Astrocyte (in vitro differentiated cells and primary cell): ENCODE measurements around the gene RCC2. TPM values are rescaled to one million over a fixed set of nuclear protein-coding genes. Genes with fewer than 3 reads are reported as not detected.
A peak's percentile ranks its signal among the peaks of the same experiment; 100 is the strongest.

Experiments
- DNase-seq: peaks from one replicate; pipeline ENCODE4 v3.0.0-alpha.2; 2010; ENCODE audit warnings: low read depth
- FAIRE-seq: peaks from 2 replicates; lab custom pipeline; 2011; peaks lifted over from hg19 to GRCh38; lab: Jason Lieb, UNC
- H2AFZ ChIP-seq: 2 replicates; pipeline ENCODE4 v1.6.0; 2012; ENCODE audit warnings: low read depth, low read length, inconsistent platforms
- H3K27ac ChIP-seq: 2 replicates; pipeline ENCODE4 v1.5.1; 2011; ENCODE audit warnings: low read depth, low read length, inconsistent platforms
- H3K27me3 ChIP-seq: 2 replicates; pipeline ENCODE4 v1.6.0; 2011; ENCODE audit warnings: low read length, inconsistent platforms; ENCODE audit not compliant: insufficient read depth
- H3K36me3 ChIP-seq: 2 replicates; pipeline ENCODE4 v1.5.1; 2011; ENCODE audit warnings: low read length, inconsistent platforms; ENCODE audit not compliant: insufficient read depth
- H3K4me1 ChIP-seq: 2 replicates; pipeline ENCODE4 v1.5.1; 2011; ENCODE audit warnings: low read length, inconsistent platforms; ENCODE audit not compliant: insufficient read depth
- H3K4me2 ChIP-seq: 2 replicates; pipeline ENCODE4 v1.6.0; 2012; ENCODE audit warnings: low read length, inconsistent platforms
- H3K4me3 ChIP-seq: 2 replicates; pipeline ENCODE4 v1.5.1; 2011; ENCODE audit warnings: low read depth, mild to moderate bottlenecking, low read length, inconsistent platforms; ENCODE audit not compliant: insufficient read depth
- H3K79me2 ChIP-seq: 2 replicates; pipeline ENCODE4 v1.6.0; 2012; ENCODE audit warnings: mild to moderate bottlenecking, low read length, inconsistent platforms; ENCODE audit not compliant: insufficient read depth
- H3K9ac ChIP-seq: 2 replicates; pipeline ENCODE4 v1.6.0; 2012; ENCODE audit warnings: mild to moderate bottlenecking, low read length, inconsistent platforms
- H3K9me3 ChIP-seq: 2 replicates; pipeline ENCODE4 v1.5.1; 2012; ENCODE audit warnings: low read depth, mild to moderate bottlenecking, low read length, inconsistent platforms; ENCODE audit not compliant: insufficient read depth
- H4K20me1 ChIP-seq: 2 replicates; pipeline ENCODE4 v1.6.0; 2012; ENCODE audit warnings: low read length, inconsistent platforms; ENCODE audit not compliant: insufficient read depth
- H3K27ac Mint-ChIP-seq: one replicate; pipeline ENCODE4 v1.8.0; 2021; ENCODE audit warnings: mild to moderate bottlenecking, mixed read lengths; ENCODE audit not compliant: unreplicated experiment
- H3K27me3 Mint-ChIP-seq: one replicate; pipeline ENCODE4 v1.8.0; 2021; ENCODE audit warnings: low read depth, mixed read lengths; ENCODE audit not compliant: unreplicated experiment
- H3K36me3 Mint-ChIP-seq: one replicate; pipeline ENCODE4 v1.8.0; 2021; ENCODE audit warnings: low read depth, mixed read lengths; ENCODE audit not compliant: unreplicated experiment
- H3K4me1 Mint-ChIP-seq: one replicate; pipeline ENCODE4 v1.8.0; 2021; ENCODE audit warnings: low read depth, mixed read lengths; ENCODE audit not compliant: unreplicated experiment
- H3K4me3 Mint-ChIP-seq: one replicate; pipeline ENCODE4 v1.8.0; 2021; ENCODE audit warnings: mild to moderate bottlenecking, moderate library complexity, mixed read lengths; ENCODE audit not compliant: unreplicated experiment
- H3K9me3 Mint-ChIP-seq: one replicate; pipeline ENCODE4 v1.8.0; 2021; ENCODE audit warnings: mild to moderate bottlenecking, mixed read lengths; ENCODE audit not compliant: unreplicated experiment
- CTCF ChIP-seq: IDR thresholded peaks from 2 replicates; pipeline ENCODE4 v1.5.1; 2011; ENCODE audit warnings: low read depth, mild to moderate bottlenecking, inconsistent platforms, low read length, moderate library complexity; ENCODE audit not compliant: insufficient read depth
- EZH2 ChIP-seq: IDR thresholded peaks from 2 replicates; pipeline ENCODE4 v1.6.1; 2012; ENCODE audit warnings: mild to moderate bottlenecking, low read length, inconsistent platforms; ENCODE audit not compliant: insufficient read depth
- total RNA-seq: library from RNA; stranded (reverse); gene quantifications from 2 replicates; pipeline ENCODE4 v1.2.1, GENCODE V29; 2021

RCC2 gene
- total RNA-seq, 1 donor from 2014 or later = 103 TPM

GRCh38 chr1:17420391-17420918, 19.0 kb downstream of the RCC2 start:
- peaks cover 59% of the 10 kb centered on the region for H3K79me2 ChIP-seq
- H3K27me3 ChIP-seq = no peaks in the 10 kb centered on the region
- no peak overlapping the region for H3K4me2 ChIP-seq
- H3K9ac ChIP-seq = no peak overlapping the region
- no peak overlapping the region for H3K4me3 Mint-ChIP-seq
- H3K36me3 ChIP-seq = peaks cover 67% of the 10 kb centered on the region
- no peak for DNase-seq
- H3K27me3 Mint-ChIP-seq = no peaks in the 10 kb centered on the region
- H3K4me3 ChIP-seq = no peak overlapping the region
- TF ChIP-seq CTCF (no peak), EZH2 (no peak)
- H3K27ac ChIP-seq = no peak overlapping the region
- peaks cover 20% of the 10 kb centered on the region for H3K36me3 Mint-ChIP-seq
- H3K27ac Mint-ChIP-seq = no peak overlapping the region
- H3K4me1 Mint-ChIP-seq = no peaks in the 10 kb centered on the region
- no peaks in the 10 kb centered on the region for H3K9me3 ChIP-seq
- no peaks in the 10 kb centered on the region for H3K9me3 Mint-ChIP-seq
- FAIRE-seq = no peak
- no peak overlapping the region for H2AFZ ChIP-seq
- no peaks in the 10 kb centered on the region for H3K4me1 ChIP-seq
- H4K20me1 ChIP-seq = peaks cover 78% of the 10 kb centered on the region

GRCh38 chr1:17419626-17420328, 19.7 kb downstream of the RCC2 start:
- Mint-ChIP-seq H3K4me1 (no peaks in the 10 kb centered on the region), H3K27ac (no peak overlapping the region), H3K27me3 (no peaks in the 10 kb centered on the region), H3K4me3 (no peak overlapping the region), H3K36me3 (peaks cover 15% of the 10 kb centered on the region), H3K9me3 (no peaks in the 10 kb centered on the region)
- Histone ChIP-seq H3K9me3 (no peaks in the 10 kb centered on the region), H3K4me3 (no peak overlapping the region), H3K27ac (no peak overlapping the region), H3K9ac (no peak overlapping the region), H3K4me2 (no peak overlapping the region), H3K4me1 (no peaks in the 10 kb centered on the region), H3K27me3 (no peaks in the 10 kb centered on the region), H3K79me2 (peaks cover 52% of the 10 kb centered on the region), H3K36me3 (peaks cover 69% of the 10 kb centered on the region), H2AFZ (no peak overlapping the region), H4K20me1 (peaks cover 71% of the 10 kb centered on the region)
- peak; percentile 91 for TF ChIP-seq CTCF
- no peak for TF ChIP-seq EZH2
- DNase-seq = no peak
- no peak for FAIRE-seq

GRCh38 chr1:17416389-17416788, 23.1 kb downstream of the RCC2 start:
- no peaks in the 10 kb centered on the region for H3K4me1 ChIP-seq
- DNase-seq (no peak), FAIRE-seq (no peak)
- H3K36me3 ChIP-seq = peaks cover 73% of the 10 kb centered on the region
- peaks cover 25% of the 10 kb centered on the region for H3K36me3 Mint-ChIP-seq
- H4K20me1 ChIP-seq = peaks cover 68% of the 10 kb centered on the region
- H3K9ac ChIP-seq = no peak overlapping the region
- H3K27ac ChIP-seq = no peak overlapping the region
- H2AFZ ChIP-seq = no peak overlapping the region
- H3K4me3 Mint-ChIP-seq = no peak overlapping the region
- no peak overlapping the region for H3K27ac Mint-ChIP-seq
- peaks cover 39% of the 10 kb centered on the region for H3K79me2 ChIP-seq
- no peak for TF ChIP-seq EZH2
- TF ChIP-seq CTCF = no peak
- H3K27me3 ChIP-seq = no peaks in the 10 kb centered on the region
- no peaks in the 10 kb centered on the region for H3K9me3 ChIP-seq
- no peak overlapping the region for H3K4me2 ChIP-seq
- no peaks in the 10 kb centered on the region for H3K4me1 Mint-ChIP-seq
- H3K9me3 Mint-ChIP-seq = no peaks in the 10 kb centered on the region
- no peak overlapping the region for H3K4me3 ChIP-seq
- no peaks in the 10 kb centered on the region for H3K27me3 Mint-ChIP-seq
